Lower lobe of right lung (tissue), 2 donors: ENCODE data around the gene PROX2. TPM values are rescaled to one million over a fixed set of nuclear protein-coding genes. Genes with fewer than 3 reads are reported as not detected.

Experiments used
- ATAC-seq, 2 donors: fragments of 200-7000 bp; cut with Tn5 transposase; one replicate each; pipeline ENCODE4 v1.9.1; 2020 to 2022; ENCODE audit warnings: mild to moderate bottlenecking in 2 of 2, moderate library complexity in 2 of 2
- DNase-seq: peaks from one replicate; pipeline ENCODE4 v3.0.0-alpha.2; 2020
- H3K27ac ChIP-seq: fragments of 200-600 bp; one replicate; pipeline ENCODE4 v1.8.0; 2022
- H3K27me3 ChIP-seq: fragments of 200-600 bp; one replicate; pipeline ENCODE4 v1.8.0; 2022; ENCODE audit warnings: low read depth
- H3K36me3 ChIP-seq: fragments of 200-600 bp; one replicate; pipeline ENCODE4 v1.8.0; 2022; ENCODE audit warnings: mild to moderate bottlenecking
- H3K4me1 ChIP-seq: fragments of 200-600 bp; one replicate; pipeline ENCODE4 v1.8.0; 2022
- H3K4me3 ChIP-seq: fragments of 200-600 bp; one replicate; pipeline ENCODE4 v1.8.0; 2022; ENCODE audit warnings: mild to moderate bottlenecking
- H3K9me3 ChIP-seq: fragments of 200-600 bp; one replicate; pipeline ENCODE4 v1.8.0; 2022
- CTCF ChIP-seq: fragments of 200-600 bp; IDR thresholded peaks from one replicate; pipeline ENCODE4 v1.8.0; 2022; ENCODE audit warnings: antibody characterized with exemption, mild to moderate bottlenecking
- intact Hi-C: fragments of 100-400 bp; cut with DNase I; formaldehyde crosslinking; loops from one replicate; pipeline ENCODE4 v1.11.0; 2022
- total RNA-seq: library from RNA; stranded (reverse); fragmentation: NEBNext Ultra II Directional; extraction: Animal tissue kit (Norgen Biotek cat#: 25700); gene quantifications from one replicate; pipeline ENCODE4 v1.2.1, GENCODE V29; 2021
- donor health status: DM: no; HTN: yes; CAD: no; lungs with severe emphysema.

Gene PROX2
- total RNA-seq, 1 donor from 2014 or later, result 0.12 TPM

DNA sequence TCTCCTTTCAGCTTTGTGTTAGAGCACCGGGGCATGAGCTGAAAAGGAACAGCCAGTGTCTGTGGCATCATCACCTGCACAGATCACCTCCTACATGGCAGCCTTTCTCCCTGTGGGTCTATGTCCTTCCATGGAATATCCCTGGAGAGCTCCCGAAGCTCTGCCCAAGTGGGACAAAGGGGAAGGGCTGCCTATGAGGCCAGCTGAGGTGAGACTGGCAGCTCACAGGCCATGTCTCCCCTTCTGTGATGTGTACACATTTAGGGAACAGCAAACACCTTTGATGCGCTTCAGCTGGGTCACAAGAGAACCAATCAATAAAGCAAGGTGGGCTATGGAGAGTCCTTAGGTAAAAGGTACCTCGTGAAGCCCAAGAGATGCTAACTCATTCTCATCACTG lies 4.1 kb downstream of the PROX2 start:
- Histone ChIP-seq H3K4me1 (peaks cover 8% of the 10 kb centered on the region), H3K9me3 (no peaks in the 10 kb centered on the region), H3K27me3 (no peaks in the 10 kb centered on the region), H3K27ac (no peak overlapping the region), H3K36me3 (no peaks in the 10 kb centered on the region), H3K4me3 (no peak overlapping the region)
- DNase-seq, result no peak
- no peak for ATAC-seq
- TF ChIP-seq CTCF, result no peak
- intact Hi-C loops, result no loop called here

GRCh38 chr14:74868739-74869138 lies 7.2 kb downstream of the PROX2 start:
- no peak for ATAC-seq
- intact Hi-C loops, result no loop called here

GRCh38 chr14:74867673-74868072 lies 8.3 kb downstream of the PROX2 start:
- no peak overlapping the region for H3K4me3 ChIP-seq
- TF ChIP-seq CTCF, result no peak
- intact Hi-C loops, result no loop called here
- H3K27ac ChIP-seq, result no peak overlapping the region
- ATAC-seq (no peak), DNase-seq (no peak)
- H3K9me3 ChIP-seq, result no peaks in the 10 kb centered on the region
- no peaks in the 10 kb centered on the region for H3K27me3 ChIP-seq
- no peaks in the 10 kb centered on the region for H3K36me3 ChIP-seq
- peaks cover 12% of the 10 kb centered on the region for H3K4me1 ChIP-seq

More at GRCh38 chr14:74868739-74869138, 7.2 kb downstream of the PROX2 start:
- peaks cover 2% of the 10 kb centered on the region for H3K4me1 ChIP-seq
- H3K36me3 ChIP-seq, result no peaks in the 10 kb centered on the region
- H3K9me3 ChIP-seq, result no peaks in the 10 kb centered on the region
- TF ChIP-seq CTCF, result no peak
- no peak overlapping the region for H3K27ac ChIP-seq
- no peak for DNase-seq
- H3K4me3 ChIP-seq, result no peak overlapping the region
- no peaks in the 10 kb centered on the region for H3K27me3 ChIP-seq

GRCh38 chr14:74866708-74867389 lies 9.1 kb downstream of the PROX2 start:
- no peak for ATAC-seq
- H3K4me1 ChIP-seq, result peaks cover 12% of the 10 kb centered on the region
- H3K9me3 ChIP-seq, result no peaks in the 10 kb centered on the region
- TF ChIP-seq CTCF, result no peak
- no peak overlapping the region for H3K4me3 ChIP-seq
- H3K27me3 ChIP-seq, result no peaks in the 10 kb centered on the region
- intact Hi-C loops, result no loop called here
- no peak overlapping the region for H3K27ac ChIP-seq
- H3K36me3 ChIP-seq, result no peaks in the 10 kb centered on the region
- DNase-seq, result no peak

DNA sequence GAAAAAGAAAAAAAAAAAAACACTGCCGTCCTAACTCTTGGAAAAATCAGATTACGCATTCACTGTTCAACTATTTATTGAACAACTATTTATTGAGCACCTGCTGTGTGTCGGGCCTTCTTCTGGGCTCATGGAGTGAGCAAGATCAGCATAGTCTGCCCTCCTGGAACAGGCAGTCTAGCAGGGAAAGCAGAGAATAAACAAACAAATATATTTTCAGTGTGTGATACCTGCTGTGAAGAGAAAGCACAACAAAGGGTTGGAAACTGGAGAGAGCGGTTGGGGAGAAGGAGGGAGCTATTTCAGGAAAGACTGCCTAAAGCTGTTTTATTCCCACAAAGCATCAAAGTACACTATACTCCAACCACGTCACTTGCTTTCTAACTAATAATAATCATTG lies 10.8 kb downstream of the PROX2 start:
- H3K27me3 ChIP-seq, result no peaks in the 10 kb centered on the region
- H3K9me3 ChIP-seq, result no peaks in the 10 kb centered on the region
- H3K27ac ChIP-seq, result no peak overlapping the region
- TF ChIP-seq CTCF, result no peak
- intact Hi-C loops, result no loop called here
- no peaks in the 10 kb centered on the region for H3K36me3 ChIP-seq
- H3K4me3 ChIP-seq, result no peak overlapping the region
- ATAC-seq, result no peak
- DNase-seq, result no peak
- H3K4me1 ChIP-seq, result peaks cover 12% of the 10 kb centered on the region
